H9 (cell line): Measurements from ENCODE around the gene IQCE. TPM values are rescaled to one million over a fixed set of nuclear protein-coding genes. Genes with fewer than 3 reads are reported as not detected.

Experiments
- DNase-seq: peaks from one replicate; pipeline ENCODE4 v3.0.0-alpha.2; 2017
- H2AFZ ChIP-seq: one replicate; pipeline ENCODE4 v1.6.1; 2013; ENCODE audit warnings: mild to moderate bottlenecking, low read length, control low read depth, moderate library complexity
- H2AK5ac ChIP-seq: 2 replicates; pipeline ENCODE4 v1.6.1; 2013; ENCODE audit warnings: low read length, control low read depth, mixed read lengths; ENCODE audit not compliant: insufficient read length
- H2BK120ac ChIP-seq: one replicate; pipeline ENCODE4 v1.6.1; 2013; ENCODE audit warnings: low read depth, mild to moderate bottlenecking, low read length, control low read depth, inconsistent platforms; ENCODE audit not compliant: poor library complexity, severe bottlenecking
- H2BK12ac ChIP-seq: 2 replicates; pipeline ENCODE4 v1.6.1; 2013; ENCODE audit warnings: low read length, control low read depth, mixed read lengths, low read depth; ENCODE audit not compliant: insufficient read length
- H2BK15ac ChIP-seq: 2 replicates; pipeline ENCODE4 v1.6.1; 2013; ENCODE audit warnings: low read depth, low read length, control low read depth
- H2BK20ac ChIP-seq: one replicate; pipeline ENCODE4 v1.6.1; 2013; ENCODE audit warnings: low read depth, mild to moderate bottlenecking, low read length, control low read depth, inconsistent platforms; ENCODE audit not compliant: poor library complexity, severe bottlenecking
- H2BK5ac ChIP-seq: 2 replicates; pipeline ENCODE4 v1.6.1; 2013; ENCODE audit warnings: low read length, control low read depth, mixed read lengths; ENCODE audit not compliant: insufficient read length
- H3K14ac ChIP-seq: 2 replicates; pipeline ENCODE4 v1.6.1; 2013; ENCODE audit warnings: low read length, control low read depth; ENCODE audit not compliant: insufficient read depth
- H3K18ac ChIP-seq: 2 replicates; pipeline ENCODE4 v1.6.1; 2013; ENCODE audit warnings: low read depth, mild to moderate bottlenecking, mixed read lengths, low read length, control low read depth; ENCODE audit not compliant: insufficient read length
- H3K23ac ChIP-seq: 2 replicates; pipeline ENCODE4 v1.6.1; 2013; ENCODE audit warnings: low read length, control low read depth, mixed read lengths, low read depth; ENCODE audit not compliant: insufficient read length
- H3K23me2 ChIP-seq: 2 replicates; pipeline ENCODE4 v1.6.1; 2013; ENCODE audit warnings: low read depth, mild to moderate bottlenecking, mixed read lengths, low read length, control low read depth; ENCODE audit not compliant: insufficient read length, poor library complexity, severe bottlenecking
- H3K27ac ChIP-seq: 2 replicates; pipeline ENCODE4 v1.5.1; 2013; ENCODE audit warnings: low read length, control low read depth, mixed read lengths, low read depth; ENCODE audit not compliant: insufficient read length
- H3K27me3 ChIP-seq: 2 replicates; pipeline ENCODE4 v1.6.1; 2013; ENCODE audit warnings: low read length, control low read depth, inconsistent platforms; ENCODE audit not compliant: insufficient read depth
- H3K4ac ChIP-seq: 2 replicates; pipeline ENCODE4 v1.6.1; 2013; ENCODE audit warnings: low read depth, mild to moderate bottlenecking, control low read depth, inconsistent platforms, low read length, moderate library complexity
- H3K4me1 ChIP-seq: 2 replicates; pipeline ENCODE4 v1.6.1; 2013; ENCODE audit warnings: low read length, control low read depth, inconsistent platforms; ENCODE audit not compliant: insufficient read depth
- H3K4me2 ChIP-seq: 2 replicates; pipeline ENCODE4 v1.6.1; 2013; ENCODE audit warnings: low read length, control low read depth, mixed read lengths; ENCODE audit not compliant: insufficient read length, insufficient read depth
- H3K56ac ChIP-seq: 2 replicates; pipeline ENCODE4 v1.6.1; 2013; ENCODE audit warnings: low read depth, mild to moderate bottlenecking, mixed read lengths, low read length, control low read depth; ENCODE audit not compliant: insufficient read length
- H3K79me1 ChIP-seq: 2 replicates; pipeline ENCODE4 v1.6.1; 2013; ENCODE audit warnings: low read depth, mild to moderate bottlenecking, moderate library complexity, low read length, control low read depth, inconsistent platforms; ENCODE audit not compliant: insufficient read depth, poor library complexity, severe bottlenecking
- H3K79me2 ChIP-seq: 2 replicates; pipeline ENCODE4 v1.6.1; 2013; ENCODE audit warnings: low read length, control low read depth, inconsistent platforms; ENCODE audit not compliant: insufficient read depth
- H3K9ac ChIP-seq: 2 replicates; pipeline ENCODE4 v1.6.1; 2013; ENCODE audit warnings: low read length, control low read depth, mixed read lengths; ENCODE audit not compliant: insufficient read length; ENCODE audit errors: extremely low read depth
- H3K9me3 ChIP-seq: one replicate; pipeline ENCODE4 v1.6.1; 2013; ENCODE audit warnings: low read depth, low read length, inconsistent platforms; ENCODE audit not compliant: control insufficient read depth
- H3T11ph ChIP-seq: one replicate; pipeline ENCODE4 v1.6.1; 2013; ENCODE audit warnings: mild to moderate bottlenecking, low read length, control low read depth, inconsistent platforms
- H4K20me1 ChIP-seq: one replicate; pipeline ENCODE4 v1.6.1; 2013; ENCODE audit not compliant: control insufficient read depth, insufficient read length, insufficient read depth
- H4K5ac ChIP-seq: 2 replicates; pipeline ENCODE4 v1.6.1; 2013; ENCODE audit warnings: low read depth, mild to moderate bottlenecking, mixed read lengths, low read length, control low read depth; ENCODE audit not compliant: insufficient read length
- H4K8ac ChIP-seq: replicated peaks from 2 replicates; pipeline ENCODE4 v1.6.1; 2013; ENCODE audit warnings: low read length, control low read depth, mixed read lengths, low read depth; ENCODE audit not compliant: insufficient read length
- H4K91ac ChIP-seq: 2 replicates; pipeline ENCODE4 v1.6.1; 2013; ENCODE audit warnings: low read depth, mild to moderate bottlenecking, moderate library complexity, mixed read lengths, low read length, control low read depth; ENCODE audit not compliant: insufficient read length
- H3K27ac Mint-ChIP-seq, 3 experiments: 2 replicates in 2 of 3; 3 replicates in 1 of 3; pipeline ENCODE4 v1.8.0; 2020 to 2021; ENCODE audit warnings: mixed read lengths in 3 of 3, mild to moderate bottlenecking in 1 of 3, moderate library complexity in 1 of 3
- H3K27me3 Mint-ChIP-seq: 2 replicates; pipeline ENCODE4 v1.8.0; 2021; ENCODE audit warnings: low read depth, mild to moderate bottlenecking, moderate library complexity, mixed read lengths
- H3K36me3 Mint-ChIP-seq, 3 experiments: 2 replicates in 2 of 3; 3 replicates in 1 of 3; pipeline ENCODE4 v1.8.0; 2020 to 2021; ENCODE audit warnings: low read depth in 3 of 3, mixed read lengths in 3 of 3; ENCODE audit not compliant: insufficient read depth in 1 of 3
- H3K4me1 Mint-ChIP-seq, 2 experiments: 2 replicates each; pipeline ENCODE4 v1.8.0; 2020; ENCODE audit warnings: mixed read lengths in 2 of 2
- H3K4me3 Mint-ChIP-seq, 2 experiments: 2 replicates in 1 of 2; 3 replicates in 1 of 2; pipeline ENCODE4 v1.8.0; 2020 to 2021; ENCODE audit warnings: mild to moderate bottlenecking in 2 of 2, mixed read lengths in 2 of 2, moderate library complexity in 1 of 2
- H3K9me3 Mint-ChIP-seq, 2 experiments: 2 replicates in 1 of 2; 3 replicates in 1 of 2; pipeline ENCODE4 v1.8.0; 2020; ENCODE audit warnings: mild to moderate bottlenecking in 2 of 2, mixed read lengths in 2 of 2, moderate library complexity in 1 of 2
- CTCF ChIP-seq: fragments of 200-600 bp; sonication (generic); conservative IDR thresholded peaks from 3 replicates; pipeline ENCODE4 v1.8.0; 2021; ENCODE audit warnings: antibody characterized with exemption, mild to moderate bottlenecking
- WGBS: extraction: QIAGEN DNeasy Blood & Tissue Kit; methylation state at CpG from one replicate; pipeline ENCODE4 v1.1.7; 2013; ENCODE audit warnings: missing lambda C conversion rate, low lambda C conversion rate, mixed read lengths; ENCODE audit not compliant: insufficient read length; ENCODE audit errors: extremely low coverage; 5-methylcytosine and 5-hydroxymethylcytosine counted together
- total RNA-seq: library from RNA; stranded (reverse); gene quantifications from 2 replicates; pipeline ENCODE4 v1.2.1, GENCODE V29; 2021

The IQCE gene
- total RNA-seq, 1 experiment from 2014 or later: 7.0 TPM

- Histone ChIP-seq H3K27me3 (no peaks in the 10 kb centered on the region; the same call in 1 of the 2 replicates), H4K8ac (no peak overlapping the region), H3K4me2 (no peak overlapping the region), H3K9me3 (no peaks in the 10 kb centered on the region), H3K27ac (no peak overlapping the region), H2AK5ac (no peak overlapping the region), H3K79me2 (no peaks in the 10 kb centered on the region), H3K4me1 (peaks cover 4% of the 10 kb centered on the region; the same call in 1 of the 2 replicates), H3T11ph (no peak overlapping the region), H4K91ac (no peak overlapping the region), H2BK20ac (no peak overlapping the region), H2BK120ac (no peak overlapping the region), H3K23ac (no peak overlapping the region), H3K18ac (no peak overlapping the region), H3K56ac (no peak overlapping the region), H3K9ac (no peak overlapping the region), H3K4ac (no peak overlapping the region), H4K5ac (no peak overlapping the region), H4K20me1 (no peaks in the 10 kb centered on the region), H2BK15ac (no peak overlapping the region), H3K23me2 (peaks cover 10% of the 10 kb centered on the region), H2BK5ac (no peak overlapping the region), H3K79me1 (no peaks in the 10 kb centered on the region), H2AFZ (no peak overlapping the region), H2BK12ac (no peak overlapping the region), H3K14ac (no peak overlapping the region)
- no peak for TF ChIP-seq CTCF
- peaks cover 30 to 37% of the 10 kb centered on the region in 2 experiments for H3K4me1 Mint-ChIP-seq
- H3K36me3 Mint-ChIP-seq: no peaks in the 10 kb centered on the region
- H3K27ac Mint-ChIP-seq: no peak overlapping the region
- WGBS: no CpG with 5 or more reads among the region's 15 CpGs
- peaks cover 23% of the 10 kb centered on the region for H3K27me3 Mint-ChIP-seq
- DNase-seq: no peak
- no peaks in the 10 kb centered on the region for H3K9me3 Mint-ChIP-seq
- H3K4me3 Mint-ChIP-seq: no peak overlapping the region
These were observed 43.2 kb upstream of the IQCE start for GRCh38 chr7:2515424-2516193.
